GM18502 (cell line): ENCODE data around the gene SHE.

Experiments used
- ATAC-seq: cut with Tn5 transposase; IDR thresholded peaks from one replicate; pipeline ENCODE4 v1.9.1; 2021; ENCODE audit warnings: mild to moderate bottlenecking; ENCODE audit not compliant: unreplicated experiment, poor library complexity

SHE gene

DNA sequence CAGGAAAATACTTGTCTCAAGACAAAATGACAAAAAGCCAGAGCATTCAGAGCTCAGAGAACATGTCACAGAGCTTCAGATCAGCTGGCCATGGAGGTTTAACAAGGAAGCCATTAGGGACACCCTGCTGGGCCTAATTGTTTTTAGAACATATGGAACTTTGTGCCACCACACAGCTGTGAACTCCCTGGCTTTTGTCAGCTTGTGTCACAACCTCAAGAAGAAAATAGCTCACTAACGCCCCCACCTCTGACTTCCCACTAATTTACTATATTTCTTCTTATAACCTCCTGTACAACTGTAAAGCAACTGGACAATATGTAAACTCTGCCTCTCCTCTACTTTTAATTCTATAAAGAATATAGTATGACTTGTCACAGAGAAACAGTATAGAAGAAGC, 21.2 kb downstream of the SHE start:
- no peak for ATAC-seq

GRCh38 chr1:154479764-154480421, 22.3 kb downstream of the SHE start:
- ATAC-seq = no peak

DNA sequence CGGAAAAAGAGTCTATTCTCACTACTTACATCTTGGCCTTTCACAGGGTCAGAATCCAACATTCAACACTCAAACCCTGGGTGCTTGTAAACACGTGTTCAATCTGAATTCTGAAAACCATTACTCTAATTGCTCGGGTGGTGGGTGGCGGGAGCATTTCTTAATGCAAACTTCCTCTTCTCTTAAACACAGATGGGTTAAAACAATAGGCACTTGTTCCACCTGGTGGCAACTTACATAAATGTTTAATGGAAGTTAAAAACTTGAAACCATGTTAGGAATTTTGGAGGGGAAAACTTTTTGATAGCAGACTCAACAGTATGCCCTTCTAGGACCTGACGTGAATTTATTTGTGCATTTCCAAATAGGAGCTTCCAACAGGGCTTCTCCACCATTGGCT, 23.6 kb downstream of the SHE start:
- ATAC-seq = no peak

DNA sequence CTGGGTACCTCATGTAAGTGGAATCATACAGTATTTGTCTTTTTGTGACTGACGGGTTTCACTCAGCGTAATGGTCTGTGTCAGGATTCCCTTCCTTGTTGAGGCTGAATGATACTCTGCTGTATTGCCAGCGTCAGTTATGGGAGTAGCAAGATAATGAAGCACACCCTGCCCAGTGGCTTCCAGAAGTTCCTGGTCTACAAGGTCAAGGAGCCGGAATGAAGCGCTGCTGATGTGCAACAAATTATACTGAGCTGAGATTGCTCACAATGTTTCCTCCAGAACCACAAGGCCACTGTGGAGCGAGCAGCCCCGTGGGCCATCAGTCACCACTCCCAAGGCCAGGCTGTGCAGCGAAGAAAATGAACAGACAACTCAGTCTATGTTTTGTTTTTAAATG, 24.2 kb downstream of the SHE start:
- ATAC-seq = no peak

- no peak for ATAC-seq
Observed at GRCh38 chr1:154476791-154477190, 25.4 kb downstream of the SHE start.

DNA sequence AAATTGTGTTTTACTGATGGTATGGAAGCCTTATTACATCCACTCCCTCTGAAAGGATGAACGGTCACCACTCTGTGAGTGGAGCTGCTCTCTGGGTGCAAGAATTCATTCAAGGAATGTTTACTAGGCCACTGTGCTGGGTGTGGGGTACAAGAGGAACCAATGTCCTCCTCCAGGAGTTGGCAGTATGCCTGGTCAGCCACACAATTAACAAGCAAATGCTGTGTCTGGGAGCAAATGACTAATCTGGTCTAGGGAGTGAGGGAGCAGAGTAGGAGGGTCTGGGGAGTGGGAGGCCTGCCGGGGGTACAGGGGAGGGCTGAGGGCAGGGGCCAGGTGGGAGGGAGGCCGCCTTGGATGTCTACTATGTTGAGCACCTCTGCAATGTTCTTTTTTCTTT, 27.4 kb downstream of the SHE start:
- no peak for ATAC-seq

DNA sequence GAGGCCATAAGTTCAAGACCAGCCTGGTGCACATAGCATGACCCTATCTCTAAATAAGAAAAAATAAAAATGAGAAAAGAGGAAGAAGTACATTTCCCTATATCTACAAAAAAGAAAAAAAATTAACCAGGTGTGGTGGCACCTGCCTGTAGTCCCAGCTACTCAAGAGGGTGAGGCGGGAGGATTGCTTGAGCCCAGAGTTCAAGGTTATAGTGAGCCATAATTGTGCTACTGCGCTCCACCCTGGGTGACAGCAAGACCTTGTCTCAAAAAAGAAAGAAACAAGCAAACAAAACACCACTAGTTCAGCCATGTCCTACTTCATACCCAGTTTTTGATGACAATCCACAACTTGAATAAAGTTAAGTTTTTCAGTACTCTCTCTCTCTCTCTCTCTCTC, 30.9 kb downstream of the SHE start:
- no peak for ATAC-seq

- ATAC-seq = no peak
Observed at GRCh38 chr1:154469844-154470560, 32.2 kb downstream of the SHE start.

- ATAC-seq = no peak
Observed at GRCh38 chr1:154468535-154469250, 33.5 kb downstream of the SHE start.

DNA sequence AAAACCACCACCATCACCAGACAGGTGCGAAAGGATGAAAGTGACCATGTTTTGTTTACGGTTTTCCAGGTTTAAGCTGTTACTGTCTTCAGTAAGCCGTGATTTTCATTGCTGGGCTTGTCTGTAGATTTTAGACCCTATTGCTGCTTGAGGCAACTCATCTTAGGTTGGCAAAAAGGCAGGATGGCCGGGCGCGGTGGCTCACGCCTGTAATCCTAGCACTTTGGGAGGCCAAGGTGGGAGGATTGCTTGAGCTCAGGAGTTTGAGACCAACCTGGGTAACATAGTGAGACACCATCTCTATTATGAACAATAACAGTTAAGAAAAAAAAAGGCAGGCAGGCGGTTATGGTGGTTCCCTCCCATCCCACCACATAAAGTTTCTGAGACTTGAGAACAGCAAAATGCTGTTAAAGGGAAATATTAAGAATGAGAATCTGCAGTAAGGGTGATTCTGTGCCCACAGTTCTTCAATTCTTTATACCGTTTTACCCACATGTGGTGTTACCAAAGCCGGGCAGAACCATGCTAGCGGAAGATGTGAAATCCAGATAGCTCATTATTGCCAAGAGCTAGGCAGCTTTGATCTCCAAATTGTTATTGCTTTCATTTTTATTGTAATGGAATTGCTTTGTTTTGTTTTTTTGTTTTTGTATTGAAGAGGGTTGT, 34.6 kb downstream of the SHE start:
- no peak for ATAC-seq

GRCh38 chr1:154466921-154467417, 35.2 kb downstream of the SHE start:
- ATAC-seq = no peak

DNA sequence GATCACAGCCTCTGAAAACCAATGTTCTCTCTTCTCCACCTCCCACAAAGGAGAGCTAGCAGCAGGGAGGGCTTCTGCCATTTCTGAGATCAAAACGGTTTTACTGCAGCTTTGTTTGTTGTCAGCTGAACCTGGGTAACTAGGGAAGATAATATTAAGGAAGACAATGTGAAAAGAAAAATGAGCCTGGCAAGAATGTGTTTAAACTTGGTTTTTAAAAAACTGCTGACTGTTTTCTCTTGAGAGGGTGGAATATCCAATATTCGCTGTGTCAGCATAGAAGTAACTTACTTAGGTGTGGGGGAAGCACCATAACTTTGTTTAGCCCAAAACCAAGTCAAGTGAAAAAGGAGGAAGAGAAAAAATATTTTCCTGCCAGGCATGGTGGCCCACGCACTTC, 36.0 kb downstream of the SHE start:
- ATAC-seq = no peak

GRCh38 chr1:154465621-154466195, 36.5 kb downstream of the SHE start:
- ATAC-seq = no peak

- no peak for ATAC-seq
Observed at GRCh38 chr1:154463512-154463990, 38.7 kb downstream of the SHE start.

DNA sequence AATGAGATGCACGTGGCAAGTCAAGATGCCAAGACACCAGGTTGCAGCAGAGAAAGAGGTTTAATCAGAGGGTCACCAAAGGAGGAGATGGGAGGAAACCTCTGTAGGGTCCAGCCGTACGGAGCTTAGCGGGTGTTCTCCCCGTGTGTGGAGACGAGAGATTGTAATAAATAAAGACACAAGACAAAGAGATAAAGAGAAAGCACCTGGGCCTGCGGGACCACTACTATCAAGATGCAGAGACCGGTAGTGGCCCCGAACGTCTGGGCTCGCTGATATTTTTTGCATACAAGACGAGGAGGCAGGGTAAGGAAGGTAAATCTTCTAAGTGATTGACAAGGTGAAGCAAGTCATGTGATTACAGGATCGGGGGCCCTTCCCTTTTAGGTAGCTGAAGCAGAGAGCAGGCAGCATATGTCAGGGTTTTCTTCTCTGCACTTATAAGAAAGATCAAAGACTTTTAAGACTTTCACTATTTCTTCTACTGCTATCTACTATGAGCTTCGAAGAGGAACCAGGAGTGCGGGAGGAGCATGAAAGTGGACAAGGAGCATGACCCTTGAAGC, 41.4 kb downstream of the SHE start:
- no peak for ATAC-seq

GRCh38 chr1:154459080-154459479, 43.1 kb downstream of the SHE start:
- ATAC-seq = no peak

GRCh38 chr1:154456631-154457030, 45.6 kb downstream of the SHE start:
- no peak for ATAC-seq

- no peak for ATAC-seq
Observed at GRCh38 chr1:154454386-154455120, 47.7 kb downstream of the SHE start.

- no peak for ATAC-seq
Observed at GRCh38 chr1:154453574-154454352, 48.4 kb downstream of the SHE start.
